IMR-90 (cell line): ENCODE data around the gene LINGO1. TPM values are rescaled to one million over a fixed set of nuclear protein-coding genes. Genes with fewer than 3 reads are reported as not detected.

Experiments
- ATAC-seq: fragments of 200-7000 bp; cut with Tn5 transposase; 2 replicates; pipeline ENCODE4 v1.9.1; 2020; ENCODE audit warnings: low read depth, mild to moderate bottlenecking, moderate library complexity
- BruUV-seq: library from RNA; stranded (reverse); fragments of 400-500 nt; replicated peaks from 2 replicates; lab custom pipeline; 2021; lab: Mats Ljungman, UMichigan
- CTCF ChIA-PET: fragments of 300-600 bp; formaldehyde crosslinking; extraction: SDS; loops from one replicate; lab custom pipeline; 2021; ENCODE audit warnings: antibody characterized with exemption; lab: Yijun Ruan, JAX
- POLR2A ChIA-PET: fragments of 300-600 bp; sonication (Branson Sonifier 250); formaldehyde crosslinking; loops from one replicate; lab custom pipeline; 2022; ENCODE audit warnings: antibody characterized with exemption; ENCODE audit not compliant: unreplicated experiment; lab: Charles Lee
- DNase-seq: peaks from one replicate; pipeline ENCODE4 v3.0.0; 2013
- H2AFZ ChIP-seq: replicated peaks from 2 replicates; pipeline ENCODE3; 2013; ENCODE audit warnings: low read length, mild to moderate bottlenecking; ENCODE audit not compliant: poor library complexity
- H2AK5ac ChIP-seq: 2 replicates; pipeline ENCODE4 v1.6.1; 2013; ENCODE audit warnings: low read depth, low read length, inconsistent platforms
- H2AK9ac ChIP-seq: replicated peaks from 2 replicates; pipeline ENCODE3; 2013; ENCODE audit warnings: mild to moderate bottlenecking, low read depth, low read length, moderate library complexity; ENCODE audit not compliant: poor library complexity
- H2BK120ac ChIP-seq: 2 replicates; pipeline ENCODE4 v1.6.1; 2013; ENCODE audit warnings: low read depth, low read length, inconsistent platforms
- H2BK15ac ChIP-seq: 3 replicates; pipeline ENCODE4 v1.6.1; 2013; ENCODE audit warnings: low read depth, low read length, inconsistent platforms
- H2BK20ac ChIP-seq: 2 replicates; pipeline ENCODE4 v1.6.1; 2013; ENCODE audit warnings: low read depth, mild to moderate bottlenecking, inconsistent platforms, low read length, moderate library complexity
- H2BK5ac ChIP-seq: 2 replicates; pipeline ENCODE4 v1.6.1; 2013; ENCODE audit warnings: mild to moderate bottlenecking, low read depth, low read length, inconsistent platforms; ENCODE audit not compliant: poor library complexity, severe bottlenecking
- H3K14ac ChIP-seq: replicated peaks from 2 replicates; pipeline ENCODE4 v1.6.1; 2013; ENCODE audit warnings: low read depth, low read length, inconsistent platforms
- H3K18ac ChIP-seq: 2 replicates; pipeline ENCODE4 v1.6.1; 2013; ENCODE audit warnings: low read depth, low read length, control low read depth
- H3K23ac ChIP-seq: 2 replicates; pipeline ENCODE4 v1.6.1; 2013; ENCODE audit warnings: low read depth, low read length, inconsistent platforms
- H3K27ac ChIP-seq: 2 replicates; pipeline ENCODE4 v1.5.1; 2013; ENCODE audit warnings: mild to moderate bottlenecking, control low read depth, low read length; ENCODE audit not compliant: insufficient read depth
- H3K27me3 ChIP-seq: 2 replicates; pipeline ENCODE4 v1.6.1; 2013; ENCODE audit warnings: low read length; ENCODE audit not compliant: control insufficient read depth, insufficient read depth
- H3K36me3 ChIP-seq: 2 replicates; pipeline ENCODE4 v1.6.1; 2013; ENCODE audit warnings: low read length, mixed read lengths; ENCODE audit not compliant: control insufficient read depth, insufficient read depth
- H3K4ac ChIP-seq: 2 replicates; pipeline ENCODE4 v1.6.1; 2013; ENCODE audit warnings: low read depth, low read length, inconsistent platforms
- H3K4me1 ChIP-seq: 2 replicates; pipeline ENCODE4 v1.6.1; 2013; ENCODE audit warnings: low read length, mixed read lengths; ENCODE audit not compliant: control insufficient read depth, insufficient read depth
- H3K4me2 ChIP-seq: 2 replicates; pipeline ENCODE4 v1.6.1; 2013; ENCODE audit warnings: low read depth, mild to moderate bottlenecking, control low read depth, low read length, moderate library complexity
- H3K4me3 ChIP-seq: 2 replicates; pipeline ENCODE4 v1.5.1; 2013; ENCODE audit warnings: low read depth, mild to moderate bottlenecking, control low read depth, low read length, moderate library complexity; ENCODE audit not compliant: insufficient read depth
- H3K56ac ChIP-seq: 2 replicates; pipeline ENCODE4 v1.6.1; 2013; ENCODE audit warnings: low read length, inconsistent platforms; ENCODE audit not compliant: insufficient read depth; ENCODE audit errors: extremely low read depth
- H3K79me1 ChIP-seq, 2 experiments: 2 replicates each; pipeline ENCODE4 v1.6.1; 2013; ENCODE audit warnings: low read length in 2 of 2, inconsistent platforms in 1 of 2, low read depth in 1 of 2
- H3K9ac ChIP-seq: 2 replicates; pipeline ENCODE4 v1.6.1; 2013; ENCODE audit warnings: low read depth, low read length, control low read depth
- H3K9me1 ChIP-seq: 2 replicates; pipeline ENCODE4 v1.6.1; 2013; ENCODE audit warnings: low read length, inconsistent platforms; ENCODE audit not compliant: insufficient read depth
- H3K9me3 ChIP-seq: 2 replicates; pipeline ENCODE4 v1.6.1; 2013; ENCODE audit warnings: low read length; ENCODE audit not compliant: control insufficient read depth, insufficient read depth
- H4K20me1 ChIP-seq: 2 replicates; pipeline ENCODE4 v1.6.1; 2013; ENCODE audit warnings: low read length, inconsistent platforms; ENCODE audit not compliant: insufficient read depth
- H4K5ac ChIP-seq: 2 replicates; pipeline ENCODE4 v1.6.1; 2013; ENCODE audit warnings: mild to moderate bottlenecking, low read depth, low read length, control low read depth
- H4K8ac ChIP-seq, 2 experiments: 2 replicates each; pipeline ENCODE4 v1.6.1; 2013; ENCODE audit warnings: low read depth in 2 of 2, low read length in 2 of 2, control low read depth in 1 of 2, inconsistent platforms in 1 of 2
- H4K91ac ChIP-seq: 2 replicates; pipeline ENCODE4 v1.6.1; 2013; ENCODE audit warnings: low read depth, low read length, inconsistent platforms; ENCODE audit not compliant: insufficient read depth
- BHLHE40 ChIP-seq: fragments of 150-350 bp; IDR thresholded peaks from 2 replicates; pipeline ENCODE4 v1.6.1; 2016; ENCODE audit warnings: mild to moderate bottlenecking, low read depth, low read length
- CEBPB ChIP-seq: IDR thresholded peaks from 2 replicates; pipeline ENCODE4 v1.6.1; 2012; ENCODE audit warnings: low read depth, low read length, improper control_type of control experiment
- CHD1 ChIP-seq: IDR thresholded peaks from 2 replicates; pipeline ENCODE4 v1.6.1; 2012; ENCODE audit warnings: low read depth, low read length, improper control_type of control experiment
- MAFK ChIP-seq: IDR thresholded peaks from 2 replicates; pipeline ENCODE4 v1.6.1; 2012; ENCODE audit warnings: low read depth, low read length, improper control_type of control experiment
- MAZ ChIP-seq: IDR thresholded peaks from 2 replicates; pipeline ENCODE4 v1.6.1; 2012; ENCODE audit warnings: low read depth, mild to moderate bottlenecking, low read length, improper control_type of control experiment, moderate library complexity, borderline replicate concordance
- MXI1 ChIP-seq: IDR thresholded peaks from 2 replicates; pipeline ENCODE4 v1.6.1; 2012; ENCODE audit warnings: low read depth, mild to moderate bottlenecking, low read length, moderate library complexity, borderline replicate concordance
- NFE2L2 ChIP-seq: fragments of 150-350 bp; IDR thresholded peaks from 2 replicates; pipeline ENCODE4 v1.6.1; 2016; ENCODE audit warnings: low read depth, mild to moderate bottlenecking, low read length
- POLR2A ChIP-seq: IDR thresholded peaks from 2 replicates; pipeline ENCODE4 v1.6.1; 2012; ENCODE audit warnings: mild to moderate bottlenecking, low read depth, low read length
- RAD21 ChIP-seq: IDR thresholded peaks from 2 replicates; pipeline ENCODE4 v1.6.1; 2012; ENCODE audit warnings: low read length, improper control_type of control experiment
- RCOR1 ChIP-seq: IDR thresholded peaks from 2 replicates; pipeline ENCODE4 v1.6.1; 2012; ENCODE audit warnings: mild to moderate bottlenecking, low read length, improper control_type of control experiment; ENCODE audit not compliant: insufficient replicate concordance
- RFX5 ChIP-seq: IDR thresholded peaks from 2 replicates; pipeline ENCODE4 v1.8.0; 2012; ENCODE audit warnings: low read depth, mild to moderate bottlenecking, low read length, moderate library complexity
- SMC3 ChIP-seq: fragments of 150-350 bp; IDR thresholded peaks from 2 replicates; pipeline ENCODE4 v1.6.1; 2016; ENCODE audit warnings: low read depth, mild to moderate bottlenecking, antibody characterized with exemption, low read length, moderate library complexity
- WGBS, 2 experiments: methylation state at CpG; one replicate each; pipeline versions ENCODE4 v1.1.5 to v1.1.7; 2013; ENCODE audit warnings: missing lambda C conversion rate in 2 of 2; ENCODE audit not compliant: insufficient read length in 1 of 2; ENCODE audit errors: extremely low coverage in 2 of 2; 5-methylcytosine and 5-hydroxymethylcytosine counted together
- dilution Hi-C: fragments of 300-500 bp; cut with HindIII; formaldehyde crosslinking; loops from one replicate; pipeline ENCODE4 v1.14.3; 2018; ENCODE audit warnings: low sequenced_read_pairs; ENCODE audit not compliant: unreplicated experiment
- in situ Hi-C: fragments of 300-500 bp; cut with MboI; formaldehyde crosslinking; loops from 3 replicates; pipeline ENCODE4 v1.14.3; 2019; ENCODE audit warnings: low sequenced_read_pairs, inconsistent platforms, mixed read lengths
- intact Hi-C: fragments of 100-400 bp; cut with micrococcal nuclease; formaldehyde crosslinking; loops from 2 replicates; pipeline ENCODE4 v1.10.0; 2022
- polyA plus RNA-seq, 3 experiments: library from polyadenylated mRNA; depleted of rRNA; stranded (reverse); fragments of >200 nt; gene quantifications; 2 replicates each; pipeline ENCODE4 v1.2.3, GENCODE V29; 2012; ENCODE audit warnings: low replicate concordance in 1 of 3
- total RNA-seq: library from RNA; depleted of rRNA; stranded (reverse); fragments of >200 nt; gene quantifications from 2 replicates; pipeline ENCODE4 v1.2.3, GENCODE V29; 2012
- TF ChIP-seq, protein P1 (sequence below): fragments of 150-350 bp; IDR thresholded peaks from 2 replicates; pipeline ENCODE4 v1.6.1; 2017; ENCODE audit warnings: mild to moderate bottlenecking, antibody characterized with exemption, low read length, low read depth
- TF ChIP-seq, protein P2 (sequence below): conservative IDR thresholded peaks from 2 replicates; pipeline ENCODE4 v1.5.1; 2012; ENCODE audit warnings: mild to moderate bottlenecking, low read depth, low read length, improper control_type of control experiment

LINGO1 gene
- total and polyA plus RNA-seq, 2 of the 4 experiments (the other 2 are of a cell fraction): 0.05 TPM; not detected in 1

DNA sequence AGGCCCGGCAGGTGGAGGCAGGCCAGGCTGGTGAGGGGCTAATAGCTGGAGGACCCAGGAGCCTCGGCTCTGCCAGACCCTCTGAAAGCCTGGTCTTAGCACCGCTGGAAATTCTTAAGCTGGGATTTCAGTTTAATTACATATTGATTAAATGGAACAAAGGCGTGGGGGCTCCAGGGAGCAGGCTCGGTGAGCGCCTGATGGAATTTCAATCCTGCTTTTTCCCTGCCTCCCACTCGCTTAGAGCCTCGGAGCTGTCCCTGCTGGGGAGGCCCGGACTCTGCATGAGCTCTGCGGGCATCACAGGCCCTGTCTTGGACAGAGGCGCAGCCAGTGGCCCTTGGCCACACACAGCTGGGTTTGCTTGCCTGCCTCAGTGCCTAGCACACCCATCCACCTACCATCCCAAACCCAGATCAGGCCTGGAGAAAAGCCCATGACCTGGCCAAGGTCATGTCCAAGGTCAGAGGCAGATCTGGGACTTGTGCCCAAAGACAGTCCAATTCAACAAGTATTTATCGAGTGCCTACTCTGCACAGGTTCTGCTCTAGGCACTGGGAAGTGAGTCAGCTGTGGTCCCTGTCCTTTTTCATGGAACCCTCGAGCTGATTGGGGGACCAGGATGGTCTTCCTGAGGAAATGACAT lies 40.6 kb downstream of the LINGO1 start:
- H3K9me3 ChIP-seq: no peaks in the 10 kb centered on the region
- no TSS peak for BruUV-seq
- no peak overlapping the region for H3K9ac ChIP-seq
- DNase-seq (no peak), ATAC-seq (no peak)
- H3K4me2 ChIP-seq: no peak overlapping the region
- H3K9me1 ChIP-seq: no peaks in the 10 kb centered on the region
- in situ Hi-C loops: no loop called here
- H3K56ac ChIP-seq: no peak overlapping the region
- dilution Hi-C loops: no loop called here
- CTCF ChIA-PET: no interaction called here
- H4K91ac ChIP-seq: no peak overlapping the region
- no peak overlapping the region for H4K8ac ChIP-seq
- WGBS, 2 experiments: 53% methylated on average over 8 of the region's 13 CpGs; no CpG with 5 or more reads in 1 of the 2 experiments
- TF ChIP-seq CHD1: no peak
- no peak for TF ChIP-seq MAFK
- TF ChIP-seq MXI1: no peak
- no peak for TF ChIP-seq SMC3
- TF ChIP-seq CEBPB: no peak
- TF ChIP-seq RCOR1: no peak
- TF ChIP-seq RAD21: no peak
- TF ChIP-seq BHLHE40: no peak
- TF ChIP-seq RFX5: no peak
- no peak for TF ChIP-seq NFE2L2
- TF ChIP-seq POLR2A: no peak
- TF ChIP-seq, protein P1, sequence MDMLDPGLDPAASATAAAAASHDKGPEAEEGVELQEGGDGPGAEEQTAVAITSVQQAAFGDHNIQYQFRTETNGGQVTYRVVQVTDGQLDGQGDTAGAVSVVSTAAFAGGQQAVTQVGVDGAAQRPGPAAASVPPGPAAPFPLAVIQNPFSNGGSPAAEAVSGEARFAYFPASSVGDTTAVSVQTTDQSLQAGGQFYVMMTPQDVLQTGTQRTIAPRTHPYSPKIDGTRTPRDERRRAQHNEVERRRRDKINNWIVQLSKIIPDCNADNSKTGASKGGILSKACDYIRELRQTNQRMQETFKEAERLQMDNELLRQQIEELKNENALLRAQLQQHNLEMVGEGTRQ: no peak
- TF ChIP-seq, protein P2, sequence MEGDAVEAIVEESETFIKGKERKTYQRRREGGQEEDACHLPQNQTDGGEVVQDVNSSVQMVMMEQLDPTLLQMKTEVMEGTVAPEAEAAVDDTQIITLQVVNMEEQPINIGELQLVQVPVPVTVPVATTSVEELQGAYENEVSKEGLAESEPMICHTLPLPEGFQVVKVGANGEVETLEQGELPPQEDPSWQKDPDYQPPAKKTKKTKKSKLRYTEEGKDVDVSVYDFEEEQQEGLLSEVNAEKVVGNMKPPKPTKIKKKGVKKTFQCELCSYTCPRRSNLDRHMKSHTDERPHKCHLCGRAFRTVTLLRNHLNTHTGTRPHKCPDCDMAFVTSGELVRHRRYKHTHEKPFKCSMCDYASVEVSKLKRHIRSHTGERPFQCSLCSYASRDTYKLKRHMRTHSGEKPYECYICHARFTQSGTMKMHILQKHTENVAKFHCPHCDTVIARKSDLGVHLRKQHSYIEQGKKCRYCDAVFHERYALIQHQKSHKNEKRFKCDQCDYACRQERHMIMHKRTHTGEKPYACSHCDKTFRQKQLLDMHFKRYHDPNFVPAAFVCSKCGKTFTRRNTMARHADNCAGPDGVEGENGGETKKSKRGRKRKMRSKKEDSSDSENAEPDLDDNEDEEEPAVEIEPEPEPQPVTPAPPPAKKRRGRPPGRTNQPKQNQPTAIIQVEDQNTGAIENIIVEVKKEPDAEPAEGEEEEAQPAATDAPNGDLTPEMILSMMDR: no peak
- TF ChIP-seq MAZ: no peak
- H3K18ac ChIP-seq: no peak overlapping the region
- no peak overlapping the region for H3K27ac ChIP-seq
- H3K23ac ChIP-seq: no peak overlapping the region
- no peak overlapping the region for H2BK15ac ChIP-seq
- no peaks in the 10 kb centered on the region for H3K79me1 ChIP-seq
- no peak overlapping the region for H3K4me3 ChIP-seq
- H2BK120ac ChIP-seq: no peak overlapping the region
- no peaks in the 10 kb centered on the region for H3K4me1 ChIP-seq
- H4K20me1 ChIP-seq: no peaks in the 10 kb centered on the region; the same call in 1 of the 2 replicates
- H2BK5ac ChIP-seq: no peak overlapping the region
- no peak overlapping the region for H4K5ac ChIP-seq
- intact Hi-C loops: no loop called here
- no peak overlapping the region for H2AK9ac ChIP-seq
- H2AFZ ChIP-seq: no peak overlapping the region
- no peaks in the 10 kb centered on the region for H3K36me3 ChIP-seq
- POLR2A ChIA-PET: no interaction called here
- H2BK20ac ChIP-seq: no peak overlapping the region
- H3K14ac ChIP-seq: no peak overlapping the region
- no peak overlapping the region for H2AK5ac ChIP-seq
- peaks cover 39% of the 10 kb centered on the region for H3K27me3 ChIP-seq
- no peak overlapping the region for H3K4ac ChIP-seq
